GM21737 (cell line): Measurements from ENCODE around the gene DMPK.

Experiments
- ATAC-seq: cut with Tn5 transposase; IDR thresholded peaks from one replicate; pipeline ENCODE4 v1.9.1; 2021; ENCODE audit warnings: mild to moderate bottlenecking, moderate library complexity; ENCODE audit not compliant: unreplicated experiment

The DMPK gene

GRCh38 chr19:45782162-45782691 lies at the start of gene DMPK:
DMPK (minus strand) TSS chr19:45782490; CDS start chr19:45782352, 138 bp downstream.
- no peak for ATAC-seq

GRCh38 chr19:45828945-45829344 lies 46.7 kb upstream of the DMPK start:
- ATAC-seq, result no peak

DNA sequence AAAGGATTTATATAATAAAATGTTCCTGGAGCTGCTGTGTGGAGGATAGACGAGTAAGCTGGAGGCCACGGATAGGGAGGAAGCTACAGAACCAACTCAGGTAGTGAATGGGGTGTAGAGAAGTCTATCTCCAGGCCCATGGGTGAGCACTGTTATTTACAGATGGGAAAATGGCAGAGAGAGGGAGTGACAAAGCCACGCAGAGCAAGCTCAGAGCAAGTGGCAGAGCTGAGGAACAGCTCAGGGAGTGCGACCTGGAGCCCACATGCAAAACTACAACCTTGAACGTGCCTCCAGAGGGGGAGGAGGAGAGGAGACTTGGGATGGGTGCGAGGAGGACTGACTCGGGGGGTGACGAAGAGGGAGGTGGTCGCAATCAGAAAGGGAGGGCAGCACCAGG lies 46.2 kb upstream of the DMPK start:
- no peak for ATAC-seq

- no peak for ATAC-seq
These were observed 45.3 kb upstream of the DMPK start for GRCh38 chr19:45827459-45828093.

- ATAC-seq, result no peak
These were observed 44.6 kb upstream of the DMPK start for GRCh38 chr19:45826934-45827333.

GRCh38 chr19:45825917-45826893 lies 43.9 kb upstream of the DMPK start:
- ATAC-seq, result no peak

DNA sequence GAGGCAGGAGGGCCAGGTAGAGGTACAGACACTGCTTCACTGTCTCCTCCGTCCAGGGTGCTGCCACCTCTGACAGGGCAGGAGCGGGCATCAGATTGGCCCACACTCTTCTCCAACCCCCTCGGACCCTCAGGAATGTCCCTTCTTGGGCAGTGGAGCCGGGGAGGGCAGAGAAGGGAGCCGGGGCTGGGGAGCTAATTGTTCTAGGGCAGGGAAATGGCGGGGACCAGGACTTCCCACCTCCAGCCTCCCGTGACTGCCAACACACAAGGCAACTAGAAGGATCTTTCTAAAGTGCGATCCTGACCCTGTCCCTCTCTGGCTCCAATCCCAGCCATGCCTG lies 42.9 kb upstream of the DMPK start:
- ATAC-seq, result no peak

DNA sequence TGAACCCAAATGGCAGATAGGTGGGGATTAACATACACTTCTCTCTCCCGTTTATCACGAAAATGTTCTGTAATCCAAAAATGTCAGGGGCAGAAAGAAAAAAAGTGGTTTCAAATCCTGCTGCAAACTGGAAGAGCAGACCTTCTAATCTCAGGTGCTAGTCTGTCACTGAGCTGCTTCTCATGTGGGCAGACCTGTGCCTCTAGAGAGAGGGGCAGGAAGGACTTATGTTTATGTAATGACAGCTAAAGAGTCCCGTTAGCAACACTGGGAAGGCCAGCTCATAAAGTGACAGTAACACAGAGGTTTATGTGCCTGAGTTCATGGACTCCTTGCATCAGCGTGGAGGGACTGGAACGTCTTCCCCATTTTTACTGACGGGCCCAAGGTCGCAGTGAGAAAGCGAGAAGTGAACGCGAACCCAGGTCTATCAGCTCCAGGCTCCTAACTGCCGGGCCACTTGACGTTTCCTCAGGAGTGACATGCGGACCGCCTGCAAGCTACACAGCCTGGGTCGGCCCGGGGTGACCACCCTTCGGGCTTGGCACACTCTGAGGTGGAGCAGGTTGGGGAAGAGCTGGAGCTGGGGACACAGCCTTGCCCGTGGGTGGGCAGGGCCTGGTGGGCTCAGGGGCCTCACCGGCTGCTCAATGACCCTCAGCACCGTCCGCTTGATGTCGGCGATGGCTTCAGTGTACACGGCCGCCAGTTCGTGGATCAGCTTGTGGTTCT lies 42.4 kb upstream of the DMPK start:
- ATAC-seq, result no peak

GRCh38 chr19:45824041-45824471 lies 41.8 kb upstream of the DMPK start:
- ATAC-seq, result no peak

- no peak for ATAC-seq
These were observed 40.9 kb upstream of the DMPK start for GRCh38 chr19:45823182-45823581.

DNA sequence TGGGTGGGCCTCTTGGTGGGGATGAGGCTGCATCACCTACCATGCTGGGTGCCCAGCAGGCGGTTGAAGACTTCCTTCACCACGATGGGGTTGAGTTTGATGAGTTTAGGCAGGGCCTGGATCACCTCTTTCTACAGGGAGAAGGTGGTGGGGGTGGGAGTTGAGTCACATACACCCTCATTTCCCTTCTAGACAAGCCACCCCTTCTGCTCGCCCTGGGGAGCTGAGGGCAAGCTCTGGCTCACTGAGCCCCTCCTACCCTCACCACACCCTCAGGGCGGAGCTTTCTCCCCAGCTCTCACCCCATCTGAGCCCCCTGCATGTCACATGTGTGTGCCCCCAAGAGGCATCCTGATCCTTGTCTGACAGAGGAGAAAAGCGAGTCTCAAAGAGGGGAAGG lies 40.4 kb upstream of the DMPK start:
- ATAC-seq, result no peak

DNA sequence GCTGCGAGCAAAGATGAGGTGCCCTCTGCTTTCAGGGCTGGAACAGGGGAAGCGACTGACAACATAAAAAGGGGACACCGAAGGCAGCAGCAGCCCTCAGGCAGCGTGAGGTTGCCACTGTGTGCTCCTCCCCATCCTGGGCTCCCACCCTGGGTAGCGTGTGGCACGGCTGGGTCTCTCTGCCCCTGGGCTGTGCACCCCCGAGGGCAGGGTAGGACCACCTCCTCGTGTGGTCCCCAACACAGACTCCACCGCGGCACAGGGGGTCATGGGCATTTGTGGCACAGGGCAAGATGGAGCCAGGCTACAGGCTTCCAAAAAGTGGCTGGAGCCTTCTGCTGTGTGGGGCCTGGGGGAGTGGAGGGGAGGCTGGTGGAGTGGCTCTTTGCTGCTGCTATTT lies 39.3 kb upstream of the DMPK start:
- no peak for ATAC-seq

GRCh38 chr19:45821103-45821521 lies 38.8 kb upstream of the DMPK start:
- no peak for ATAC-seq

DNA sequence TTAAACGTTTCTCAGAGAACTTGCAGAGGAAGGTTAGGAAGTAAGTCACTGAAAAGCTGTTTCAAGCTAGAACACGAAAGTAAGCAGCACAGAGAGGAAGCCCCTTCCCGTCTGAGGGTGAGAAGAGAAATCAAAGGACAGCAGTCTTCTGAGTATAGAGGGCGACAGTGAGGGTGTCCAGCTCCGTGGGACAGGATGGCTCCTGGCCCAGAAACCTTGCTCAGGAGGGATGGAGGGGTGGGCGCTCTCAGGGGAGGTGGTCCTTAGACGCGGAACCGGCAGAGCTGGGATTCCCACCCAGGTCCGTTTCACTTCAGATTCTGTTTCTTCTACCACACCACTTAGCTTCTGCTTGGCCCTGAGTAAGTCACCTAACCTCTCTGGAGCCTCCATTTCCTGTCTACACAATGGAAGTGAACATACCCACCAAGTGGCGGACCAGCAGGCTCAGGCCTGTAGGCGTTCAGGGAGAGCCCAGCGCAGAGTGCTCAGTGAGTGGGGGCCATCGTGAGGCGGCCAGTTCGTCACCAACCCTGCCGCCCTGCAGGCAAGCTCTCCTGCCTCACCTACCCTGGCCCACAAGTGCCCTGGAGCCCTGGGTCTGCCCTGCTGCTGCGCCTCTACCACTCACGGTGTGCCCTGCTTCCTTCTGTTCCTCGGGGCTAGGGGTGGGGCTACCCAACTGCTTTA lies 38.3 kb upstream of the DMPK start:
- no peak for ATAC-seq

DNA sequence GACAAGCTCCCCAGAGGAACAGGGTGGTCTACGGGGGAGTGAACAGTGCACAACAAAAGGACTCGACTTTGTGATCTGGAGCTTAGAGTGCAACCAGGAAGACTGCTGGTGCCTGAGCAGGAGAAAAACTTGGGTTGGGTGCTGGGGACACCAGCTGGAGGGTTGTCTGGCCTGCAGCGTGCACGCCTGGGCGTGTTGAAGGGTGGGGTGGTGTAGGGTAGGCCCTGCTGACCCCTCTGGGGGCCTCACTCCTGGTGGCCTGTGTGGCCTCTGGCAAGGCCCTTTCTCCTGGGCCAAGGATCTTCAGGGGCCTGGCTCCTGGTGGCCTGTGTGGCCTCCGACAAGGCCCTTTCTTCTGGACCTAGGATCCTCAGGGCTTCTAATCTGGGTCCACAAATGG lies 37.5 kb upstream of the DMPK start:
- ATAC-seq, result no peak

GRCh38 chr19:45817725-45818301 lies 35.5 kb upstream of the DMPK start:
- no peak for ATAC-seq

GRCh38 chr19:45817010-45817724 lies 34.9 kb upstream of the DMPK start:
- ATAC-seq, result peak; percentile 83

- ATAC-seq, result no peak
These were observed 34.1 kb upstream of the DMPK start for GRCh38 chr19:45816236-45817009.
